ENCODE results near the gene ESYT3. TPM values are rescaled to one million over a fixed set of nuclear protein-coding genes. Genes with fewer than 3 reads are reported as not detected.

The ESYT3 gene
- total RNA-seq, 1 experiment from 2014 or later, result 0.44 TPM

DNA sequence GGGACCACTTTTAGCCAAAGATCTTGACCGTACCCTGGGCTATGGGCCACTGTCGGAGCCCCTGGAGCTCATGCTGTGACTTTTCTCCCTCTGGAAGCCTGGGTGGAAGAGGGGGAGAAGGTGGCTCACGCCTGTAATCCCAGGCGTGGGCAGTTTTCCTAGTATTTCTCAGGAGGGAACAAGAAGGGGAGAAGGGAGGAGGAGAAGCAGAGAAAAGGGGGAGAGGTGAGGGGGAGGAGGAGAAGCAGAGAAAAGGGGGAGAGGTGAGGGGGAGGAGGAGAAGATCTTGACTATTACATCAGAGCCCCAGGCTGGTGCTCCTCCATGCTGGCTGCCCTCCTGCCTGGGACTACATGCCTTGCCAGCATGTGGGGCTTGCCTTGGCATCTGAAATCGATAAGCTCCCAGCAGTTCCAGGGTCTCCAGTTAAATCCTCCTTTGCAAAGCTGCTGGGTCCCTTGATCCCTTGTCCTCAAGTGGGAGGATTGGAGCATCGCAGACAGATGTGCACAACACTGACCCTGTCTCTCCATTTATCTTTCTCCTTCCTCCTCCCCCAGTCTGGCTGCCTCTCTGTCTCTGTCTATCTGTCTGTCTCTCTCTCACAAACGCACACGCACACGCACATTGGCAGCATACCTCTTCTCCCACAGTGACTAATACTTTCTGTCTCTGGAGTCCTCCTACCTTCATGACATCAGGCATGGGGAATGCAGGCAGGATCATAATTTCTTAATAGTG lies 44.4 kb upstream of the ESYT3 start:
- intact Hi-C loops (cut with micrococcal nuclease), result no loop called here
- no TSS peak for BruUV-seq (replicated peaks)
- CTCF ChIA-PET, result interaction anchor here (0.5 to 3.6 kb wide), 9 partner anchors 9 to 533 kb away, joined by 3 to 21 read pairs (median 4); no protein-coding TSS in a partner anchor
- Mint-ChIP-seq H3K4me3 (ENCODE audit: unreplicated experiment) (peak overlapping the region; percentile 26), H3K4me1 (ENCODE audit: insufficient read depth, unreplicated experiment) (peaks cover 14% of the 10 kb centered on the region), H3K36me3 (ENCODE audit: insufficient read depth, unreplicated experiment) (no peaks in the 10 kb centered on the region), H3K27ac (ENCODE audit: low read depth, unreplicated experiment) (peak overlapping the region; percentile 7), H3K27me3 (ENCODE audit: insufficient read depth, unreplicated experiment) (no peaks in the 10 kb centered on the region), H3K9me3 (ENCODE audit: unreplicated experiment) (peaks cover under 1% of the 10 kb centered on the region)
- peak; percentile 92 for DNase-seq (ENCODE audit: unreplicated experiment)
- POLR2A ChIA-PET, result interaction anchor here (0.9 to 1.7 kb wide), 2 partner anchors 10 to 59 kb away, joined by 3 to 6 read pairs; no protein-coding TSS in a partner anchor
- TF ChIP-seq, protein P1, sequence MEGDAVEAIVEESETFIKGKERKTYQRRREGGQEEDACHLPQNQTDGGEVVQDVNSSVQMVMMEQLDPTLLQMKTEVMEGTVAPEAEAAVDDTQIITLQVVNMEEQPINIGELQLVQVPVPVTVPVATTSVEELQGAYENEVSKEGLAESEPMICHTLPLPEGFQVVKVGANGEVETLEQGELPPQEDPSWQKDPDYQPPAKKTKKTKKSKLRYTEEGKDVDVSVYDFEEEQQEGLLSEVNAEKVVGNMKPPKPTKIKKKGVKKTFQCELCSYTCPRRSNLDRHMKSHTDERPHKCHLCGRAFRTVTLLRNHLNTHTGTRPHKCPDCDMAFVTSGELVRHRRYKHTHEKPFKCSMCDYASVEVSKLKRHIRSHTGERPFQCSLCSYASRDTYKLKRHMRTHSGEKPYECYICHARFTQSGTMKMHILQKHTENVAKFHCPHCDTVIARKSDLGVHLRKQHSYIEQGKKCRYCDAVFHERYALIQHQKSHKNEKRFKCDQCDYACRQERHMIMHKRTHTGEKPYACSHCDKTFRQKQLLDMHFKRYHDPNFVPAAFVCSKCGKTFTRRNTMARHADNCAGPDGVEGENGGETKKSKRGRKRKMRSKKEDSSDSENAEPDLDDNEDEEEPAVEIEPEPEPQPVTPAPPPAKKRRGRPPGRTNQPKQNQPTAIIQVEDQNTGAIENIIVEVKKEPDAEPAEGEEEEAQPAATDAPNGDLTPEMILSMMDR (IDR thresholded peaks at IDR 0.05; ENCODE audit: unreplicated experiment), result no peak

DNA sequence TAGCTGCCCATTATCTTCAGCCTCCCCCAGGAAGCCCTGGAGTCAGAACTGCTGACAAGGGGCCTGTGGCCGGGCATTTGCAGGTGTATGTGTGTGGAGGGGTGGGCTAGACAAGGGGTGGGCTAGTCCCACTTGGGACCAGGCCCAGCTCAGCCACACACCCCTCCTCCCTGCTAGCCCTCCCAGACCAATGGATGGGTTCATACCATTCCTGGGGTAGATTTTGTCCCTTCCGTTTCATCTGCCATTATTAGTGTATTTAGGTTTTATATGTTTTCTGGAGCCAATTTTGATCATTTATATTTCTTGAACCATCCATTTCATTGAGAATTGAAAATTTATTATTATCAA lies 43.9 kb upstream of the ESYT3 start:
- Mint-ChIP-seq H3K27ac (ENCODE audit: low read depth, unreplicated experiment) (peak overlapping the region; percentile 7), H3K4me1 (ENCODE audit: insufficient read depth, unreplicated experiment) (peaks cover 14% of the 10 kb centered on the region), H3K4me3 (ENCODE audit: unreplicated experiment) (peak overlapping the region; percentile 26), H3K27me3 (ENCODE audit: insufficient read depth, unreplicated experiment) (no peaks in the 10 kb centered on the region), H3K36me3 (ENCODE audit: insufficient read depth, unreplicated experiment) (no peaks in the 10 kb centered on the region), H3K9me3 (ENCODE audit: unreplicated experiment) (no peaks in the 10 kb centered on the region)
- ChIA-PET CTCF (interaction anchor here (0.5 to 3.6 kb wide), 9 partner anchors 10 to 533 kb away, joined by 3 to 21 read pairs (median 3); no protein-coding TSS in a partner anchor), POLR2A (interaction anchor here (0.8 to 1.7 kb wide), 3 partner anchors 9 to 60 kb away, joined by 3 to 6 read pairs (median 3); no protein-coding TSS in a partner anchor)
- intact Hi-C loops (cut with micrococcal nuclease), result no loop called here
- TF ChIP-seq, protein P1 (IDR thresholded peaks at IDR 0.05; ENCODE audit: unreplicated experiment), result no peak
- DNase-seq (ENCODE audit: unreplicated experiment), result no peak
- BruUV-seq (replicated peaks), result no TSS peak

GRCh38 chr3:138394156-138394555 lies 40.3 kb upstream of the ESYT3 start:
- H3K4me3 Mint-ChIP-seq (ENCODE audit: unreplicated experiment), result no peak overlapping the region
- ChIA-PET POLR2A (interaction anchor here (0.5 to 0.6 kb wide), 2 partner anchors 327 to 783 kb away, joined by 3 to 4 read pairs; no protein-coding TSS in a partner anchor), CTCF (interaction anchor here (0.6 to 1.7 kb wide), 3 partner anchors 13 to 59 kb away, joined by 3 to 5 read pairs (median 4); no protein-coding TSS in a partner anchor)
- BruUV-seq (replicated peaks), result no TSS peak
- no peak for DNase-seq (ENCODE audit: unreplicated experiment)
- TF ChIP-seq, protein P1 (IDR thresholded peaks at IDR 0.05; ENCODE audit: unreplicated experiment), result no peak
- intact Hi-C loops (cut with micrococcal nuclease), result no loop called here
- peaks cover 14% of the 10 kb centered on the region for H3K4me1 Mint-ChIP-seq (ENCODE audit: insufficient read depth, unreplicated experiment)
- H3K27me3 Mint-ChIP-seq (ENCODE audit: insufficient read depth, unreplicated experiment), result no peaks in the 10 kb centered on the region
- H3K27ac Mint-ChIP-seq (ENCODE audit: low read depth, unreplicated experiment), result no peak overlapping the region
- no peaks in the 10 kb centered on the region for H3K9me3 Mint-ChIP-seq (ENCODE audit: unreplicated experiment)
- no peaks in the 10 kb centered on the region for H3K36me3 Mint-ChIP-seq (ENCODE audit: insufficient read depth, unreplicated experiment)

DNA sequence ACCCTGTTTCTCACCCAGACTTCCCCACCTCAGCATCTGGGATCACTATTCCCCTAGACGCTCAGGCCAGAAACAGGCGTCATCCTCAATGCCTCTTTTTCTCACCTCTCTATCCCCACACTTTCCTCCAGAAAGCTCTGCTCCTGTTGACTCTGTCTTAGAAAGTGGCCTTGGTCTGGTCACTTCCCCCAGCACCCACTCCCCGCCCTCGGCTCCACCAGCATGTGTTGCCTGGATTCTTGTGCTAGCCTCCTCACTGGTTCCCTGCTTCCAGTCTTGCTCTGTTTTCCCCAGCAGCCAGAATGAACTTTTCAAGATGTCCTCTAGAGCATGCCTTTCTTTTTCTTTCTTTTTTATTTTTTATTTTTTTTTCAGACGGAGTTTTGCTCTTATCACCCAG lies 39.7 kb upstream of the ESYT3 start:
- no peaks in the 10 kb centered on the region for H3K9me3 Mint-ChIP-seq (ENCODE audit: unreplicated experiment)
- no peaks in the 10 kb centered on the region for H3K27me3 Mint-ChIP-seq (ENCODE audit: insufficient read depth, unreplicated experiment)
- no peak for DNase-seq (ENCODE audit: unreplicated experiment)
- intact Hi-C loops (cut with micrococcal nuclease), result no loop called here
- no TSS peak for BruUV-seq (replicated peaks)
- no peak overlapping the region for H3K27ac Mint-ChIP-seq (ENCODE audit: low read depth, unreplicated experiment)
- H3K36me3 Mint-ChIP-seq (ENCODE audit: insufficient read depth, unreplicated experiment), result no peaks in the 10 kb centered on the region
- CTCF ChIA-PET, result interaction anchor here (1.0 to 1.7 kb wide), 2 partner anchors 13 to 23 kb away, joined by 3 to 5 read pairs; no protein-coding TSS in a partner anchor
- POLR2A ChIA-PET, result no interaction called here
- H3K4me1 Mint-ChIP-seq (ENCODE audit: insufficient read depth, unreplicated experiment), result peaks cover 14% of the 10 kb centered on the region
- H3K4me3 Mint-ChIP-seq (ENCODE audit: unreplicated experiment), result no peak overlapping the region
- TF ChIP-seq, protein P1 (IDR thresholded peaks at IDR 0.05; ENCODE audit: unreplicated experiment), result no peak
